Osteocyte (in vitro differentiated cells): ENCODE measurements around the gene ITGB5. TPM values are rescaled to one million over a fixed set of nuclear protein-coding genes. Genes with fewer than 3 reads are reported as not detected.

Source experiments
- DNase-seq: peaks from one replicate; pipeline ENCODE4 v3.0.0; 2021; ENCODE audit warnings: mixed read lengths; ENCODE audit not compliant: unreplicated experiment; ENCODE audit errors: extremely low spot score
- H3K27ac Mint-ChIP-seq: one replicate; pipeline ENCODE4 v1.8.0; 2021; ENCODE audit warnings: mild to moderate bottlenecking, mixed read lengths; ENCODE audit not compliant: unreplicated experiment
- H3K27me3 Mint-ChIP-seq: one replicate; pipeline ENCODE4 v1.8.0; 2021; ENCODE audit warnings: mixed read lengths; ENCODE audit not compliant: unreplicated experiment
- H3K36me3 Mint-ChIP-seq: one replicate; pipeline ENCODE4 v1.8.0; 2021; ENCODE audit warnings: mixed read lengths; ENCODE audit not compliant: unreplicated experiment
- H3K4me1 Mint-ChIP-seq: one replicate; pipeline ENCODE4 v1.8.0; 2021; ENCODE audit warnings: mixed read lengths; ENCODE audit not compliant: unreplicated experiment
- H3K4me3 Mint-ChIP-seq: one replicate; pipeline ENCODE4 v1.8.0; 2021; ENCODE audit warnings: mild to moderate bottlenecking, moderate library complexity, mixed read lengths; ENCODE audit not compliant: unreplicated experiment
- H3K9me3 Mint-ChIP-seq: one replicate; pipeline ENCODE4 v1.8.0; 2021; ENCODE audit warnings: mixed read lengths; ENCODE audit not compliant: unreplicated experiment
- CTCF ChIP-seq: fragments of 200-600 bp; sonication (generic); IDR thresholded peaks from 2 replicates; pipeline ENCODE4 v1.5.0; 2021; ENCODE audit warnings: antibody characterized with exemption, mild to moderate bottlenecking, moderate library complexity
- total RNA-seq: library from RNA; stranded (reverse); gene quantifications from 2 replicates; pipeline ENCODE4 v1.2.1, GENCODE V29; 2021

Gene ITGB5
- total RNA-seq, 1 donor from 2014 or later = 419 TPM

GRCh38 chr3:124886168-124887056, 753 bp downstream of the ITGB5 start:
- H3K4me1 Mint-ChIP-seq = peaks cover 45% of the 10 kb centered on the region
- peak overlapping the region; percentile 84 for H3K4me3 Mint-ChIP-seq
- no peaks in the 10 kb centered on the region for H3K27me3 Mint-ChIP-seq
- H3K36me3 Mint-ChIP-seq = peaks cover 9% of the 10 kb centered on the region
- no peaks in the 10 kb centered on the region for H3K9me3 Mint-ChIP-seq
- TF ChIP-seq CTCF = peak; percentile 15
- DNase-seq = peak; percentile 85
- H3K27ac Mint-ChIP-seq = peak overlapping the region; percentile 92

DNA sequence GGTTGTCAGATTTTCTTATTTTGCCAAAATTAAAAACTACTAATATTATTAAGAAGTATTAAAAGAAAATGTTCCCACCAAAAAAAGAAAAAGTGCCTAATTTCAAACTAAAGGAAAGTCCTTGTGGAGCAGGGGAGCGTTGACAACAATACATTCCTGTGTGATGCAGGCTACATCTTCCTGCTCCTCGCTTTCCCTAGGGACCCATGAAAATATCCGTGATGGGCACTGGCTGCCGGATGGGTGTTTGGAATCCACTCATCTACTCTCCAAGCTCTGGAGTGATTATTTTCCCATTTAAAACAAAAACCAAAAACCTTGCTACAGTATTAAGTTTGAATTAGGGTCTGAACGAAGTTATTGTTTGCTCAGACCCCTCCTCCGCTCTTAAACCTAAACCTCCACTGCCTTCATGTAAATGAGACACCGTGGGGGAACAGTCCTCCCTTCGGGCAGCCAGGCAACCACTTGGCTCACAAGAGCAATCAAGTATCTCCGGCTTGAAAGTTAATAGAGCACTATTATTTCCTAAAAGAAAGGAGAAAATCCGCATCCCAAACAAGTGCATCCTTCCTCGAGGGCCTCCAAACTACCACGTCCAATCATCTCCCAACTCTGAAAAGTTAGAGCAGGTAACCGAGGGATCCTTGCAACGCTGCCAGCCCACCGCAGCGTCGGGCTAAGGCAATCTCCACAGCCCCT, 1.5 kb downstream of the ITGB5 start:
- Mint-ChIP-seq H3K27me3 (no peaks in the 10 kb centered on the region), H3K4me3 (peak overlapping the region; percentile 84), H3K9me3 (no peaks in the 10 kb centered on the region), H3K36me3 (peaks cover 9% of the 10 kb centered on the region), H3K4me1 (peaks cover 45% of the 10 kb centered on the region), H3K27ac (peak overlapping the region; percentile 92)
- no peak for DNase-seq
- no peak for TF ChIP-seq CTCF

DNA sequence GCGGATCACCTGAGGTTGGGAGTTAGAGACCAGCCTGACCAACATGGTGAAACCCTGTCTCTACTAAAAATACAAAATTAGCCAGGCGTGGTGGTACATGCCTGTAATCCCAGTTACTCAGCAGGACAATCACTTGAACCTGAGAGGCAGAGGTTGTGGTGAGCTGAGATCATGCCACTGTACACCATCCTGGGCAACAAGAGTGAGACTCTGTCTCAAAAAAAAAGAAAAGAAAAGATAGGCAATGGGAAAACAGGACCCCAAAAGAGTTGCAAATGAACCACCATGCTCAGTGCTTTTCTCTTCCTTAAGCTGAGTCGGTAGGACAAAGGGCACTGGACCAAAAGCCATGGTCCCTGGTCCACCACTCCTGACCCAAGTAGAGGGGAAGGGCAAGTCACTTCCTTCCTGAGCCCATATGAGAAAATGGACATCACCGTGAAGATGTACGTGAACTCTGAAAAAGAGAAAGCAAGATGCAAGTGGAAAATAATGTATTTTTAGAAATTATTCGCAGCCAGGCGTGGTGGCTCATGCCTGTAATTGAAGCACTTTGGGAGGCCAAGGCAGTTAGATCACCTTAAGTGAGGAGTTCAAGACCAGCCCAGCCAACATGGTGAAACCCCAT, 2.6 kb downstream of the ITGB5 start:
- Mint-ChIP-seq H3K27ac (peak overlapping the region; percentile 92), H3K4me1 (peaks cover 52% of the 10 kb centered on the region)

GRCh38 chr3:124883766-124884473, 3.2 kb downstream of the ITGB5 start:
- DNase-seq = no peak
- H3K4me3 Mint-ChIP-seq = peak overlapping the region; percentile 84
- TF ChIP-seq CTCF = no peak
- H3K27ac Mint-ChIP-seq = peak overlapping the region; percentile 66
- peaks cover 59% of the 10 kb centered on the region for H3K4me1 Mint-ChIP-seq
- H3K36me3 Mint-ChIP-seq = peaks cover 9% of the 10 kb centered on the region
- H3K27me3 Mint-ChIP-seq = no peaks in the 10 kb centered on the region
- H3K9me3 Mint-ChIP-seq = no peaks in the 10 kb centered on the region

More for the DNA sequence above, 2.6 kb downstream of the ITGB5 start:
- TF ChIP-seq CTCF = no peak
- Mint-ChIP-seq H3K36me3 (peaks cover 9% of the 10 kb centered on the region), H3K4me3 (peak overlapping the region; percentile 84), H3K9me3 (no peaks in the 10 kb centered on the region), H3K27me3 (no peaks in the 10 kb centered on the region)
- no peak for DNase-seq
